NCI-H524 (cell line): ENCODE measurements around the gene ZBTB6.
A peak's percentile ranks its signal among the peaks of the same experiment; 100 is the strongest.

ENCODE experiments used
- DNase-seq, 2 experiments: peaks; one replicate each; lab custom pipeline; 2025; lab: John Stamatoyannopoulos, UW

ZBTB6 gene

GRCh38 chr9:122912964-122913673 lies at the start of gene ZBTB6:
TSS of gene ZBTB6 (minus strand) at chr9:122913323. CDS start at chr9:122912072, 1,251 bp downstream.
- DNase-seq = peak; percentile 88 to 95

- DNase-seq = no peak
These were observed 48.0 kb upstream of the ZBTB6 start for GRCh38 chr9:122961139-122961538.

- DNase-seq = no peak
These were observed 42.8 kb upstream of the ZBTB6 start for GRCh38 chr9:122955961-122956360.

- no peak for DNase-seq
These were observed 41.1 kb upstream of the ZBTB6 start for GRCh38 chr9:122954253-122954691.

GRCh38 chr9:122951056-122951455 lies 37.9 kb upstream of the ZBTB6 start:
- no peak for DNase-seq

GRCh38 chr9:122950263-122950662 lies 37.1 kb upstream of the ZBTB6 start:
- no peak for DNase-seq

GRCh38 chr9:122949696-122950095 lies 36.6 kb upstream of the ZBTB6 start:
- no peak for DNase-seq

- no peak for DNase-seq
These were observed 35.2 kb upstream of the ZBTB6 start for GRCh38 chr9:122948313-122948712.

- no peak for DNase-seq
These were observed 33.4 kb upstream of the ZBTB6 start for GRCh38 chr9:122946461-122947005.

GRCh38 chr9:122944960-122945888 lies 32.1 kb upstream of the ZBTB6 start:
- no peak for DNase-seq

- DNase-seq = peak in 1 of 2 experiments; percentile 41
These were observed 28.6 kb upstream of the ZBTB6 start for GRCh38 chr9:122941582-122942234.

GRCh38 chr9:122940749-122941581 lies 27.8 kb upstream of the ZBTB6 start, which contains the start of gene RABGAP1:
TSS of gene RABGAP1 (plus strand) at chr9:122941020. CDS start at chr9:122957060, 16,040 bp downstream.
- peak; percentile 99 for DNase-seq

- DNase-seq = no peak
These were observed 27.3 kb upstream of the ZBTB6 start for GRCh38 chr9:122940454-122940748.

GRCh38 chr9:122939601-122940000 lies 26.5 kb upstream of the ZBTB6 start:
- no peak for DNase-seq

GRCh38 chr9:122936883-122937282 lies 23.8 kb upstream of the ZBTB6 start:
- DNase-seq = no peak

GRCh38 chr9:122936464-122936863 lies 23.3 kb upstream of the ZBTB6 start:
- no peak for DNase-seq

GRCh38 chr9:122931226-122932121 lies 18.4 kb upstream of the ZBTB6 start, which contains the start of gene ZBTB26:
TSS of gene ZBTB26 (minus strand) at chr9:122931512. CDS start at chr9:122919934, 11,578 bp downstream.
- DNase-seq = peak; percentile 98

- peak in 1 of 2 experiments; percentile 25 for DNase-seq
These were observed 17.6 kb upstream of the ZBTB6 start for GRCh38 chr9:122930541-122931225.

- peak; percentile 11 to 34 for DNase-seq
These were observed 16.8 kb upstream of the ZBTB6 start for GRCh38 chr9:122929796-122930354.
